Transverse colon (tissue), 4 donors: ENCODE results near the gene CTNND2. TPM values are rescaled to one million over a fixed set of nuclear protein-coding genes. Genes with fewer than 3 reads are reported as not detected.

Source experiments
- DNase-seq: peaks from one replicate; pipeline ENCODE4 v3.0.0-alpha.2; 2019
- H3K27ac ChIP-seq, 4 donors: fragments of 200-600 bp; sonication (generic); 2 replicates each; pipeline ENCODE4 v1.5.1; 2016 to 2018; ENCODE audit warnings: inconsistent platforms in 4 of 4
- H3K27me3 ChIP-seq: fragments of 200-600 bp; sonication (generic); 2 replicates; pipeline ENCODE4 v1.5.1; 2017; ENCODE audit warnings: inconsistent platforms
- H3K36me3 ChIP-seq, 4 donors: fragments of 200-600 bp; sonication (generic); 2 replicates each; pipeline ENCODE4 v1.5.1; 2017 to 2019; ENCODE audit warnings: inconsistent platforms in 4 of 4
- H3K4me1 ChIP-seq, 4 donors: fragments of 200-600 bp; sonication (generic); 2 replicates each; pipeline ENCODE4 v1.5.1; 2017 to 2020; ENCODE audit warnings: inconsistent platforms in 4 of 4
- H3K4me3 ChIP-seq, 4 donors: fragments of 200-600 bp; sonication (generic); 1 replicate in 1 of 4; 2 replicates in 3 of 4; pipeline versions ENCODE4 v1.5.1 to v1.6.1; 2017 to 2019; ENCODE audit warnings: inconsistent platforms in 4 of 4
- H3K9me3 ChIP-seq, 2 donors: fragments of 200-600 bp; sonication (generic); 2 replicates each; pipeline ENCODE4 v1.5.1; 2017 to 2019; ENCODE audit warnings: inconsistent platforms in 2 of 2
- CTCF ChIP-seq, 5 experiments: fragments of 200-600 bp in 3 of 5; fragments of 450-650 bp in 2 of 5; sonication (generic) in 3 of 5; IDR thresholded peaks; 1 replicate in 2 of 5; 2 replicates in 3 of 5; pipeline ENCODE4 v1.5.1; 2016 to 2017; ENCODE audit warnings: antibody characterized with exemption in 5 of 5, inconsistent platforms in 3 of 5, mild to moderate bottlenecking in 2 of 5, moderate library complexity in 1 of 5
- EP300 ChIP-seq: sonication (generic); formaldehyde crosslinking; IDR thresholded peaks from one replicate; pipeline ENCODE4 v1.6.1; 2017; ENCODE audit warnings: antibody characterized with exemption, low read depth
- POLR2A ChIP-seq: fragments of 450-650 bp; IDR thresholded peaks from one replicate; pipeline ENCODE4 v1.6.1; 2016; ENCODE audit warnings: antibody characterized with exemption, mild to moderate bottlenecking, moderate library complexity
- POLR2AphosphoS5 ChIP-seq, 3 donors: sonication (generic); formaldehyde crosslinking; IDR thresholded peaks; one replicate each; pipeline ENCODE4 v1.6.1; 2016; ENCODE audit warnings: antibody characterized with exemption in 3 of 3
- WGBS, 2 donors: methylation state at CpG; one replicate each; pipeline ENCODE4 v1.1.5; 2018; ENCODE audit warnings: low coverage in 1 of 2; 5-methylcytosine and 5-hydroxymethylcytosine counted together
- in situ Hi-C, 4 donors: fragments of 200-750 bp; cut with MboI; loops; one replicate each; pipeline versions ENCODE4 v1.15.0 to v1.15.1; 2017; ENCODE audit warnings: low sequenced_read_pairs in 3 of 4, low pct_ligation_motif_present in 1 of 4, low pct_unique_long_range_greater_than_20kb in 1 of 4
- intact Hi-C: fragments of 100-400 bp; cut with DNase I; formaldehyde crosslinking; loops from one replicate; pipeline ENCODE4 v1.15.1; 2023; ENCODE audit warnings: low total_unique reads
- total RNA-seq, 4 donors: library from RNA; depleted of rRNA; stranded (reverse); fragments of >200 nt; gene quantifications; one replicate each; pipeline ENCODE4 v1.1.0, GENCODE V29; 2016

The CTNND2 gene
- total RNA-seq, 4 donors from 2014 or later = 1.9 to 2.1 TPM; not detected in 2

GRCh38 chr5:11289733-11290132 lies 614.5 kb downstream of the CTNND2 start:
- Histone ChIP-seq H3K27me3 (no peaks in the 10 kb centered on the region), H3K4me1 (no peaks in the 10 kb centered on the region), H3K27ac (no peak overlapping the region), H3K4me3 (no peak overlapping the region), H3K36me3 (no peaks in the 10 kb centered on the region), H3K9me3 (no peaks in the 10 kb centered on the region)
- intact Hi-C loops = no loop called here
- DNase-seq = no peak
- in situ Hi-C loops = no loop called here
- no peak for TF ChIP-seq EP300
- no peak for TF ChIP-seq POLR2A
- TF ChIP-seq CTCF (IDR thresholded peaks at IDR 0.05) = no peak
- no peak for TF ChIP-seq POLR2AphosphoS5 (IDR thresholded peaks at IDR 0.05)
- WGBS, 2 donors = 82 to 88% methylated on average over 3 to 5 of the region's 5 CpGs

- no peak overlapping the region for H3K4me3 ChIP-seq
- intact Hi-C loops (no loop called here), in situ Hi-C loops (no loop called here)
- H3K36me3 ChIP-seq = no peaks in the 10 kb centered on the region
- no peaks in the 10 kb centered on the region for H3K4me1 ChIP-seq
- no peaks in the 10 kb centered on the region for H3K9me3 ChIP-seq
- no peak overlapping the region for H3K27ac ChIP-seq
- no peaks in the 10 kb centered on the region for H3K27me3 ChIP-seq
- 78% methylated on average over 4 of the region's 4 CpGs; no CpG with 5 or more reads in 1 of the 2 donors for WGBS, 2 donors
- DNase-seq = no peak
- TF ChIP-seq CTCF (IDR thresholded peaks at IDR 0.05) (no peak), POLR2AphosphoS5 (IDR thresholded peaks at IDR 0.05) (no peak), EP300 (no peak), POLR2A (no peak)
These were observed 615.0 kb downstream of the CTNND2 start for GRCh38 chr5:11289208-11289607.

DNA sequence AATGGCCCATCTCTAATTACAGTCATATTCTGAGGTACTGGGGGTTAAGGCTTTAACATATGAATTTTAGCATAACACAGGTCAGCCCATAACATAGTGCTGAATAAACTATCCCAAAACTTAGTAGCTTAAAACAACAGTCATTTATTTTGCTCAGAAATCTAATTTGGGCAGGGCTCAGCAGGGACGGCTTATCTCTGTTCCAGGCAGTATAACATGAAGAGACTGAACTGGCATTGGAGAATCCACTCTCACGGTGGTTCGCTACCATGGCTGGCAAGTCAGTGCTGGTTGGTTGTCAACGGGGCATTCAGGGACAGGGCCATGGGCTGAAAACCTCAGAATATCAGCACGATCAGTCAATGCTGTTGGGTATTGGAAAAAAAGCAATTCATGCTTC lies 622.4 kb downstream of the CTNND2 start:
- no peak overlapping the region for H3K4me3 ChIP-seq
- intact Hi-C loops = no loop called here
- H3K4me1 ChIP-seq = no peaks in the 10 kb centered on the region
- H3K36me3 ChIP-seq = no peaks in the 10 kb centered on the region
- H3K27me3 ChIP-seq = no peaks in the 10 kb centered on the region
- in situ Hi-C loops = no loop called here
- no peak for TF ChIP-seq CTCF (IDR thresholded peaks at IDR 0.05)
- no peak for TF ChIP-seq POLR2A
- TF ChIP-seq POLR2AphosphoS5 (IDR thresholded peaks at IDR 0.05) = no peak
- TF ChIP-seq EP300 = no peak
- no peak for DNase-seq
- WGBS, 2 donors = 20 to 84% methylated on average over 1 to 5 of the region's 5 CpGs
- H3K27ac ChIP-seq = no peak overlapping the region
- H3K9me3 ChIP-seq = no peaks in the 10 kb centered on the region

DNA sequence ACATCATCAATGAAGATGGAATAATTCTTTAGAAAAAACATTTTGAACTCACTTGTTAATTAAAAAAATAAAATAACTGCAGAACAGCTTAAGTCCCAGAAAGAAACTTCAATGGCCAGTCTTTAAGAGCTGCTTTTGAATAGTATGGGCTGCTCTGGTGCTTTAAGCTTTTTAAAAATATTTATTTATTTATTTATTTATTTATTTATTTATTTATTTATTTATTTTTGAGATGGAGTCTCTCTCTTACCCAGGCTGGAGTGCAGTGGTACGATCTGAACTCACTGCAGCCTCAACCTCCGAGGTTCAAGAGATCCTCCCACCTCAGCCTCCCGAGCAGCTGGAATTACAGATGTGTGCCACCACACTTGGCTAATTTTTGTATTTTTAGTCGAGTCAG lies 626.9 kb downstream of the CTNND2 start:
- no peak overlapping the region for H3K27ac ChIP-seq
- no peaks in the 10 kb centered on the region for H3K27me3 ChIP-seq
- in situ Hi-C loops (no loop called here), intact Hi-C loops (no loop called here)
- H3K4me1 ChIP-seq = no peaks in the 10 kb centered on the region
- no peak for TF ChIP-seq EP300
- no peak for DNase-seq
- no peaks in the 10 kb centered on the region for H3K36me3 ChIP-seq
- no peaks in the 10 kb centered on the region for H3K9me3 ChIP-seq
- 90 to 95% methylated on average over 3 to 4 of the region's 4 CpGs for WGBS, 2 donors
- H3K4me3 ChIP-seq = no peak overlapping the region

- Histone ChIP-seq H3K9me3 (no peaks in the 10 kb centered on the region), H3K36me3 (no peaks in the 10 kb centered on the region), H3K4me1 (no peaks in the 10 kb centered on the region), H3K27me3 (no peaks in the 10 kb centered on the region), H3K4me3 (no peak overlapping the region), H3K27ac (no peak overlapping the region)
- TF ChIP-seq POLR2A (no peak), CTCF (IDR thresholded peaks at IDR 0.05) (no peak), POLR2AphosphoS5 (IDR thresholded peaks at IDR 0.05) (no peak), EP300 (no peak)
- DNase-seq = no peak
- intact Hi-C loops (no loop called here), in situ Hi-C loops (no loop called here)
- WGBS, 2 donors = 84 to 87% methylated on average over 7 to 11 of the region's 11 CpGs
These were observed 630.9 kb downstream of the CTNND2 start for GRCh38 chr5:11273180-11273903.
